GM19043 (cell line): ENCODE measurements around the gene CTTNBP2.

Experiments
- ATAC-seq: cut with Tn5 transposase; IDR thresholded peaks from one replicate; pipeline ENCODE4 v1.9.1; 2021; ENCODE audit warnings: low read depth; ENCODE audit not compliant: unreplicated experiment

Gene CTTNBP2, protein sequence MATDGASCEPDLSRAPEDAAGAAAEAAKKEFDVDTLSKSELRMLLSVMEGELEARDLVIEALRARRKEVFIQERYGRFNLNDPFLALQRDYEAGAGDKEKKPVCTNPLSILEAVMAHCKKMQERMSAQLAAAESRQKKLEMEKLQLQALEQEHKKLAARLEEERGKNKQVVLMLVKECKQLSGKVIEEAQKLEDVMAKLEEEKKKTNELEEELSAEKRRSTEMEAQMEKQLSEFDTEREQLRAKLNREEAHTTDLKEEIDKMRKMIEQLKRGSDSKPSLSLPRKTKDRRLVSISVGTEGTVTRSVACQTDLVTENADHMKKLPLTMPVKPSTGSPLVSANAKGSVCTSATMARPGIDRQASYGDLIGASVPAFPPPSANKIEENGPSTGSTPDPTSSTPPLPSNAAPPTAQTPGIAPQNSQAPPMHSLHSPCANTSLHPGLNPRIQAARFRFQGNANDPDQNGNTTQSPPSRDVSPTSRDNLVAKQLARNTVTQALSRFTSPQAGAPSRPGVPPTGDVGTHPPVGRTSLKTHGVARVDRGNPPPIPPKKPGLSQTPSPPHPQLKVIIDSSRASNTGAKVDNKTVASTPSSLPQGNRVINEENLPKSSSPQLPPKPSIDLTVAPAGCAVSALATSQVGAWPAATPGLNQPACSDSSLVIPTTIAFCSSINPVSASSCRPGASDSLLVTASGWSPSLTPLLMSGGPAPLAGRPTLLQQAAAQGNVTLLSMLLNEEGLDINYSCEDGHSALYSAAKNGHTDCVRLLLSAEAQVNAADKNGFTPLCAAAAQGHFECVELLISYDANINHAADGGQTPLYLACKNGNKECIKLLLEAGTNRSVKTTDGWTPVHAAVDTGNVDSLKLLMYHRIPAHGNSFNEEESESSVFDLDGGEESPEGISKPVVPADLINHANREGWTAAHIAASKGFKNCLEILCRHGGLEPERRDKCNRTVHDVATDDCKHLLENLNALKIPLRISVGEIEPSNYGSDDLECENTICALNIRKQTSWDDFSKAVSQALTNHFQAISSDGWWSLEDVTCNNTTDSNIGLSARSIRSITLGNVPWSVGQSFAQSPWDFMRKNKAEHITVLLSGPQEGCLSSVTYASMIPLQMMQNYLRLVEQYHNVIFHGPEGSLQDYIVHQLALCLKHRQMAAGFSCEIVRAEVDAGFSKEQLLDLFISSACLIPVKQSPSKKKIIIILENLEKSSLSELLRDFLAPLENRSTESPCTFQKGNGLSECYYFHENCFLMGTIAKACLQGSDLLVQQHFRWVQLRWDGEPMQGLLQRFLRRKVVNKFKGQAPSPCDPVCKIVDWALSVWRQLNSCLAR (N-terminal part only)

GRCh38 chr7:117873310-117874190 lies at the start of gene CTTNBP2:
Gene CTTNBP2, minus strand, starts transcription at chr7:117873441. Its CDS starts 26 bp downstream, at chr7:117873415.
- ATAC-seq = no peak

DNA sequence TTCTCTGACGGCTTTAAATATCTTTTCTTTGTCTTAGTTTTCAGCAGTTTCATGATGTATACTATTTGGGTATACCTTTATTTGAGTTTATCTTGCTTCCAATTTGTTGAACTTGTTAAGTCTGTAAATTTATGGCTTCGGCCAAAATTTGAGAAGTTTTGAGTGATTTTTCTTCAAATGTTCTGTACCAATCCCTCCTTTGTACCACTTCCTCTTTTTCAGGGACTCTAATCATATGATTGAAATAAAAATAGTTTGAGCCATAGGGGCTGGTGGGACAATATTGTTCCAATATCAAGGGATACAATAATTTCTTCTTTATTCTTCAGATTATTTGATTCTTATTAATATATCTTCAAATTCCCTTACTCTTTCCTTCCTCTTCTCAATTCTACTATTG lies 43.1 kb upstream of the CTTNBP2 start:
- ATAC-seq = no peak

- no peak for ATAC-seq
Measured at GRCh38 chr7:117912421-117912820, 39.2 kb upstream of the CTTNBP2 start.

GRCh38 chr7:117908031-117908795 lies 35.0 kb upstream of the CTTNBP2 start:
- ATAC-seq = no peak

DNA sequence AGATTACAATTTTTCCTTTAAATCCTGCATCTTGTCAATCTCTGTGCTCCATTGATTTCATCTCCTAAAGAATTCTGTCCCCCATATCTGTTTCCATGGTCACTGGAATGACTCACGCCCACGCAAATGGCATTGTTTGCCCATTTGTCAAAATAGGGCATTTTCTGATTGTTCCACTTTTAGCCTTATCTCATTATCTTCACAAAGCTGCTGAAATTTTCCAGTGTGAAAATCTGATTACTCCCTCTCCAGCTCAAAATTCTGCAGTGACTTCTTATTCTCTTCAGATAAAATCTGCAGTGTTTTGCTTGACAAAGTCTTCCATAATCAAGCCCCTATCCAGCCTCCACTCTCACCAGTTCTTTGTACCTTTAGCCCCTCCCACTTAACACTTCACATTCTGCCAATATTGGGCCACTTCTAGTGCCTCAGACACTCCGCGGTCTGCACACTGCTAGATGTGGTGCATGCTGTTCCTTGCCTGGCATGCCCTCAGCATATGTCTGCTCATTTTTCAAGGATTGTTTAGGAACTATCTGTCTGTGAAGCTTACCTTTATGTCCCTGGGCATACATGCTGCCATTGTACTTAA lies 33.9 kb upstream of the CTTNBP2 start:
- no peak for ATAC-seq

DNA sequence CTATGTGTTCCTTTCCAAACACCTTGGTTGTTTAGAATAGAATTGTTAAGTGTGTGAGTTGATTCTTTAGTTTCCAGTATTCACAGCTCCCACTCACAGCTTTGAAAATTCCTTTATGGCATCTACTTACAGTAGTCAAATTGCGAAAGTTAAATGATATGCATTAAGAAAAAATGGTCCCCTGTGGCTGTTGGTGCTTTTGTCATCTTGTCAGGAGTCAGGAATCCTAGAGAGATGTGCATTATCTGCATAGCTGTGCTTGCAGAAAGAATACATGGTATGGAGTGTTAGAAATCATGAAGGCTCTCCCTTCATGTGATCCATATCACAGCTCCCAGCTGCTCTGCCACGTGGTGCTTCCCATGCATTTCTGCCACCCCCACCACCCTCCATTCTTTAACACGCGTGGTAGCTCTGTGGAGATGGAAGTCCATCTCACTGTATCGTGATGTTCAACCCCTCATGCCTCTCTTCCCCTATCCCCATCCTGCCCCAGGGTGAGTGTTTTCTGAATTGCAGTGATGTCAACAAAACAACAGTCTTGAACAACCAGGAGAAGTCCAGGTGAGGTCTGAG lies 29.2 kb upstream of the CTTNBP2 start:
- ATAC-seq = no peak

DNA sequence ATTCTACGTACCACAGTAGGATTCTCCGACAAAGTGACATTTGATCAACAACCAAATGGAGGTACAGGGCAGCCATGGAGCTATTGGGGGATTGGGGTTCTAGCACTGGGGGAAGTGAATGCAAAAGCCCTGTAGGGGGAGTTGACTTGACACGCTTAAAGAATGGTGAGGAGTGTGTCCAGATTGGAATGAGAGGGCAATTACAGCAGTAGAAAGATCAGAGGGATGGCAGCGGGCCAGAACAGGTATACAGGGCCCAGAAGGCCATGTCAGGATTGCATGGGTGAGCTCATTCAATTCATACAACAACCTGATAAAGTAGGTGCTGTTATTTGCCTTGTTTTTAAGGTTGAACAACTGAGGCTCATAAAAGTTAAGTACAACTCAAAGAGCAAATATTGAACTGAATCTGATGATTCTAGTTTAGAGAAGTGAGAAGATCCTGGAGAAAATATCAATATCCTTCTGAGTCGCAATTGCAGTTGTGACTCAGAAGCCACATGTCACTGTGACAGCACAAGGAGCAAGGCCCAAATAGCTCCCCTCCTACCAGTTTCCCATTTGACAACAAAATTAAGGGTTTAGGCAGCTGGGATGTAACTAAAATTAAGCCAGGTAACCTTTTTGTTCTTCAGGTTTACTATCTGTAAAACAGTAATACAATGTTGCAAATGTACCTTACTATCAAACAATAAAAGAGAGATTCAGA lies 28.0 kb upstream of the CTTNBP2 start:
- ATAC-seq = no peak

- ATAC-seq = no peak
Measured at GRCh38 chr7:117896339-117896738, 23.1 kb upstream of the CTTNBP2 start.

DNA sequence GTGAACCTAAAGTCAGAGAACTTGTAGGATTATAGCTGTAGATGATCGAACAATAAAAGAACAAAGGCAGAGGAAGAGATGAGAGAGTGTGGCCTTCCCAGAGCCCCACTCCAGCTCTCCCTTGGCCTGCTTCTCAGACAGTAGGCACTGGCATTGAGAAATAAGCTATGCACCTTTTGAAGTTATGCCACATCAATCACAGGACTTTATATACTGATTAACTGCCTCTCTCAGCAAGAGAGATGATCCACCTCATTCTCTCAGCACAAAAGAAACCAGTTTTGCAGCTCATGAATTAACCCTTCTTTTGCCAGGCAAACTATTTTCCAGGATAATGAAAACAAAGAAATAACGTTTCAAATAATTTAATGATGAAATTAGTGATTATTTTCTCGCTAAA lies 22.0 kb upstream of the CTTNBP2 start:
- ATAC-seq = no peak

DNA sequence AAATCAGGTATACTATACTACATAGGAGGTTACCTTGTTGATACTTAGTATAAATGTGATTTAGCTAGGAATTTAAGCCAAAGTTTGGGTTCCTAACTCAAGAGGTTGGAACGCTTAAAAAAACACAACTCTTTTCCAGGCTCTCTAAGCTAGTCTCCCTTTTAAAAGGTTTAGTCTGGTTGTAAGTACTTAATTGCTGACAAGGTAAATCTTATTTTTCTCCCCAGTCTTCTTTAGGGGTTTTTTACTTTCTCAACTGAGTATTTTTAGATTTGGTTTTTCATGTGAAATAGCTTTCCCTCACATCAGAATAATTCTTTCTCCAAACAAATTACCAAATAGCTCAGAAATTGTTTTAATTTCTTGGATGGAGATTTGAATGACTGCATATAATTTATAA lies 20.8 kb upstream of the CTTNBP2 start:
- no peak for ATAC-seq

GRCh38 chr7:117892821-117893220 lies 19.6 kb upstream of the CTTNBP2 start:
- no peak for ATAC-seq

DNA sequence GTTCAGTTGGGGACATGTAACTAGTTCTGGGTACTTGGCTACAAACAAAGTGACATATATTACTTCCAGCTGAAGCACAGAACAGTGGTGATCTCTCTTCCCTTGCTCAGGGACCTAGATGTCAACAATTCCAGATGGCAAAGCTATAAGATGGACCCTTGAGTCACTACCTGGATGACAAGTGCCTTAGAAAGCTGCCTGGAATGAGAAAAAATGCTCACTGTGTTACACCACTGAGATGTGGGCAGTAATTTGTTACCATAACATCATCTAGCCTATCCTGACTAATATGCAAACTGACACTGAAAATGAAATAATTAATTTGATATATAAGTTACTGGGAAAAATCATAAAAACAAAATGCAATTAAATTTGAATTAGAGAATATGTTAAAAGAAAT lies 16.4 kb upstream of the CTTNBP2 start:
- no peak for ATAC-seq

DNA sequence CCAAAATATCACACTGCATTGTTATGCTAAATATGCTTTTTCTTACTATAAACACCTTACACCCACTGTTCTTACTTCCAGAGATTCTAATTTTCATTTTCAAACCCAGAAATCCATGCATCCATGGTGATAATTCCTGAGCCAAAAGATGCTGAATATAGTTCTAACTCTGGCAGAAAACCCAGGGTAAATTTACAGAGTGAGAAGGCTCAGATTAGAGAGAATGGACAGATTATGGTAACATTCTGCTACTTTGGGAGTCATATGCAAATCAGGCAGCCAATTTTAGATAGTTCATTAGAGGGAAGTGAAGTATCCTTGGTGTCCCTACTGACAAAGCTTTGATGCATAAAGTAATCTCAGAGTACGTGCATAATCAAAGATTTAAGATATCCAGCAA lies 15.4 kb upstream of the CTTNBP2 start:
- no peak for ATAC-seq

DNA sequence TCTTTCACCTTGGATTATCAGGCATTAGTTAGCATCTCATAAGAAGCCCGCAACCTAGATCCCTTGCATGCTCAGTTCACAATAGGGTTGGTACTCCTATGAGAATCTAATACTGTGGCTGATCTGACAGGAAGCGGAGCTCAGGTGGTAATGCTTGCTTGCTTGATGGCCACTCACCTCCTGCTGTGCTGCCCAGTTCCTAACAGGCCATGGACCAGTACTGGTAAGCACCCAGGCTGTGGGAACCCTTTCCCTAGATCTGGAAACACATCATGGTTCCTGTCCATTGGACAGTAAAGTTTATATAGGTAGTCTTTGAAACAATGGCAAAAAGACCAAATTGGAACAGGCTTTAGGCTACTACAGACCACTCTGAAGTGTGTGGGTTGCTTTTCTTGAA lies 9.4 kb upstream of the CTTNBP2 start:
- ATAC-seq = no peak

DNA sequence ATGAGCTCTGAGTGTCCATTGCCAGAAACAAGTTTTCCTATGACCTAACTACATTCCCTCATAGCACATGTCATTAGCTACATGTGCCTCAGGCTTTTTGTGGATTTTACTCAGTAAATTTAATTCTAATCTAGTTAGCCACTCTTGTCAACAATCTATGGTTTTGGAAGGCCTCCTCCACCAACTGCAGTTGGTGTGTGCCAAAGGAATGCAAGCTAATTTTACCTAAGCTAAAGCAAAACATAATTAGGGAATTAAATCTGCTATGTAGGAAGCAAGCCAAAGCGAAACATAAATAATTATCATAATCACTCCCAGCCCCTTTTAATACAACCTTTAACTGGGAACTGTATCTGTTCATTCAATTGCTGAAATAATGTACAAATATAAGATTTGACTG lies 3.5 kb upstream of the CTTNBP2 start:
- no peak for ATAC-seq

GRCh38 chr7:117875566-117875965 lies 2.3 kb upstream of the CTTNBP2 start:
- ATAC-seq = no peak

DNA sequence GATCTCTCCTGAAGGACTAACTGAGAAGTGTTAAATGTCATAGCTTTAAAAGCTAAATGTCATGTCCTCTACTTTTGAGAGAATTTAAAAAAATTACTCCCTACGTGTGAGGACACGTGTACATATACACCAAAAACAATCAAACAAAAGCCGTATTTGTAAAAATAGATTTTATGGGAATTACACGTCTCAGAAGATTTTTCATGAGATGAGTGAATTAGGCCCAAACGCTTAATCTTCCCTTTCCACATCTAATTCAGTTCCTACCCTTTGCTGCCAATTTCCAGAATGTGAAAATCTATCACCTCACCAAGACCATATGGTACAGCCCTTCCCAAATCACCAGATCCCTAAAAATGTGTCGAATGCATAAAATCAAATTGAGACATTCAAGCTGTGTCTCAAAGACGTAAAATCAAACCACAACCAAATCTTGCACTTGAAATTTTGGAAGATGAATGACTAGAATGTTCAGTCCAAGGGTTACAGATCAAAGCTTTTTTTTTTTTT lies 1.0 kb upstream of the CTTNBP2 start:
- ATAC-seq = no peak
